Fibroblast of skin of left quadriceps (primary cell): ENCODE results near the gene NR2F1.
"Not testable (repeated sequence)": the region's sequence is repeated elsewhere in the genome, so short reads cannot be mapped to it uniquely, and the experiment has no call there.

ENCODE experiments used
- DNase-seq, 2 experiments: peaks; one replicate each; pipeline ENCODE4 v3.0.0-alpha.2; 2013; ENCODE audit warnings: low read depth in 2 of 2

NR2F1 gene

DNA sequence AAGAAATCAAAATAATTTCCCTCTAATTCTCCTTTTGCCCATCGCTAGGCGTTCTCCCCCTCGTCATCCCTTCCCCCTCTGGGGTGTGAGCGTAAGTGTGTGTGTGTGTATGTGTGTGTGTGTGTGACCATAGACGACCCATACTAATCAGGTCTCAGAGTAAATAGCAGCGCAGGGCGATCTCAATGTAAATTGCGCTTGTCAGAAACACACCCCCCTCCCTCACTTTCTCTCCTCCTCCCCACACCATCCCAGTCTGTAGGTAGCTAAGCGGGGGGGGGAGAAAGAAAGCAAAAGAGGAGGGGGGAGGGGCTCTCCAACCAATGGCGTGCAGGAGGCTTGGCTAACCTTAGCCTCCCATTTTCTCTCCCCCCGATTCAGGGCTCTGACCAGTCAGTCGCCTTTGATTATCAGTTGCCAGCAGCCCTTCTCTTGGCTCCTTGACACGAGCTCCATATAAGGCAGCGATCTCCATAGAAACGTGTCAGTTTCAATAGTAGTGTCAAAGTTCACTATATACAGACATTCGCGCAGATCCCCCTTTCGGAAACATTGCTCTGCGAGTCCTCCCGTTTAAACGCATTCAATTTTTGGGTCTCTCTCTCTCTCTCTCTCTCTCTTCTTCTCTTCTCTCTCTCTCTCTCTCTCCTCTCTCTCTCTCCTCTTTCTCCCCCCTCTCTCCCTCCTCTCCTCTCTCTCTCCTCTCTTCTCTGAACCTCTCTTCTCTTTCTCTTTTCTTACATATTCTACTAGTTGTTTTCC lies at the start of gene NR2F1:
NR2F1 (plus strand) TSS at position 546 of the 762 bp plus-strand sequence. CDS start 1,802 bp downstream, outside the sequence.
- peak; percentile 49 to 52 for DNase-seq

DNA sequence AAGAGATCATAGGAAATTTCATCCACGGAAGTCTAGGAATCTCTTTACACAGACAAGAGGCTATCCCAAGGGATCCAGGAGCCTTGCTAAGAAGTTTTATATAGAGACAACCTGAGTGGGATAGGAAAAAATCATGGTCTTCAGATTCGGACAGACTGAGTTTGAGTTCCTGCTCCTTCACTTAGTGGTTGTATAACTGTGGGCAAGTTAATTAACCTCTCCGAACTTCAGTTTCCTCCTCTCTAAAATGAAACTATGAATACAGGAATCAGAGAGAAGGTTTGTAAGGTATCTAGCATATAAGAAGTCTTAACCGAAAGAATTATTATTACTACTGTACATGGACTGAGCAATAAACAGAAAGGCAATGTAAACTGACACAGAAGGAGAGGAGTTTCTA lies 37.1 kb upstream of the NR2F1 start:
- DNase-seq, result no peak

DNA sequence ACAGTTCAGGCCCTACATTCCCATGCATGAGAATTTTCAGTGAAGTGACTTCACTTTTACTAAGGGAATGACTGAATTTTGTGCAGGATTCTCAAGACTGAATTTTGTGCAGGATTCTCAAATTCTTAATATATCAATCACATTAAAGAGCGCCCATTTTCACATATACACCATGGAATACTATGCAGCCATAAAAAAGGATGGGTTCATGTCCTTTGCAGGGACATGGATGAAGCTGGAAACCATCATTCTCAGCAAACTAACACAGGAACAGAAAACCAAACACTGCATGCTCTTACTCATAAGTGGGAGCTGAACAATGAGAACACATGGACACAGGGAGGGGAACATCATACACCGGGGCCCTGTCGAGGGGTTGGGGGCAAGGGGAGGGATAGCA lies 33.4 kb upstream of the NR2F1 start:
- DNase-seq, result not testable (repeated sequence)

DNA sequence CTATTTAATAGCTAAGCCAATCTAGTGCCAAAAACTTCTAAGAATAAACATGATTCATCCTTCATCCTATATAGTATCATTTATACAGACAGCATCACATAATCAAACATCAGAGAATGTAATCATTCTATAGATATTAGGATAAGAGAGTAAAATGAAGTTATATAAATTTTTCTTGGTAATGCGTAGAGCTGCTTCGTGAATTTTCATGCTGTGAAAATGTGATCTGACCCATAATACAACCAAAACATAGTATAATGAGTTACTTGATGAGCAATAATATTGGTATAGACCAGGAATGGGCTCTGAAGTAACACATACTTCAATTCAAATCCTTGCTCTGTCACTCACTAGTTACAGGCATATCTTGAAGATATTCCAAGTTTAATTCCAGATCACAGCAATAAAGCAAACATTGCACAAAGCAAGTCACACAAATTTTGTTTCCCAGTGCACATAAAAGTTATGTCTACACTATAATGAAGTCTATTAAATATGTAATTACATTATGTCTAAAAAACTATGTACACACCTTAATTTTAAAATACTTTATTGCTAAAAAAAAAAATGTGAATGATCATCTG lies 25.9 kb upstream of the NR2F1 start:
- no peak for DNase-seq

DNA sequence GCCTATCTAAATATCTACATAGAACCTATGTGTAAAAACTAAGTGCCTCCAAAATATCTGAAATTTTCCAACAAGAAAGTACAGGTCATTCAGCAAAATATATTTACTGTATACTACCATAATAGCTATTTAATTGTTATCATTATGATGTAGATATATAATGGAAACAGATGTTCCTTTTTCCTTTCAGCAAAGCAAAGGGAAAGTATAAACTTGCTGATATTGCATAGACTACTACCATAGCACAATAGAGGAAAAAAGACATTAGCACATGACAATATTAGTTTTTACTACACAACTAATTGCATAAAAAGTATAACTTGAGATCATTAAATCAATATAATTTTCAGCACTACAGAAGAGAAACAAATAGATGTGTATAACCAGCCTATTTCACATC lies 16.9 kb upstream of the NR2F1 start:
- DNase-seq, result no peak

DNA sequence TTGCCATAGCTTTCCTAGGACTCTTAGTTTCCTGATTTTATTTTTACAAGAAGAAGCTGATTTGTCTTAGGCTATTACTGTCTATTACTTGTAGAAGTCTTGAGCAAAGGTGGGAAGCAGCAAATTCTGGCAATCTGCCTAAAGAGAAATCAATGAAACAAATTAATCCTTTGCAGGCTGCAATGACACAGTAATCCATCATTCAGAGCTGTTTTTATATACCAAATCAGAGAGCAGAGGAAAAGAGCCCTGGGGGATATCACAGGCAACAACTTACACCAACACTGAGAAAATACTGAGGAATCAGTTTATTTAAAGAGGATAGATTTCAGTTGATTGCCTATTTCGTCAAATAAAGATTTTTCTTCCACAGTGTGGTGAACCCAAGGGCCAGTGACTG lies 15.6 kb upstream of the NR2F1 start:
- DNase-seq, result no peak

DNA sequence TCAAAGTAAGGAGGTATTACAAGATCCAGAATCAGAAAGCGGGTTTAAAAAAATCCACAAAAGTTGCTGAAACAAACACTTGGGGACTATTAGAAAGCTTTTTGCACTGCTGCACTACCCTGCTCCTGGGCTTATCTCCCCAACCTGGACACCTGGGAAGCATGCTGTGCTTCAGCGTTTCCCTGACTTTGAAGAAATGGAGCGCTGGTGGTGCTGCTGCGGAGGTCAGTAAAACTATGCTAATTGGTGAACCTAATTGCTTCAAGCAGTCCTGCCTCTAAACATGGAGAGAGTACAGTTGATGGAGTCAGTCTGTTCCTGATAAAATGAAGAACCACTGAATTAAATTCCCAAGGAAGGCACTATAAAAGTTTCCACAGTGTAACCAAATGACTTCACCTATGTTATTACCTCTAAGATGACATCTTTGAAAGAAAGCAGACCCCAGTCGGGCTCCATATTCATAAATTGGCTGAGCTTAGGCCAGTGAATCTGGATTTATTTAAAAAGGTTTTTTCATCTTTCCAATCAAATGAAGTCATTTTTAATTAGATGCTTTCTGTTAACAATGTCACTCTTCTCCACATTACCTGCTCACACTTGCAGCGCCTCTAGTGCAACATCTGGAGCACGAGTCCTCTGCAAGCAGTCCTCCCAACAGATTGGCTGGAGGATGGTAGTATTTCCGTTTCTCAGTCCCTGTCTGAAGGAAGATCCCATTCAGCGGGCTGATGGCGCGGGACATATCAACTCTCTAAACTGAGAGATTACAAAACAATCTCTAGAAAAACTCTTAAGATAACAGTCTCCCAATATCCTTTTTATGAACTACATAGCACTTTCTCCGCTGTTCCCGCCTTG lies 13.5 kb upstream of the NR2F1 start:
- DNase-seq, result no peak

DNA sequence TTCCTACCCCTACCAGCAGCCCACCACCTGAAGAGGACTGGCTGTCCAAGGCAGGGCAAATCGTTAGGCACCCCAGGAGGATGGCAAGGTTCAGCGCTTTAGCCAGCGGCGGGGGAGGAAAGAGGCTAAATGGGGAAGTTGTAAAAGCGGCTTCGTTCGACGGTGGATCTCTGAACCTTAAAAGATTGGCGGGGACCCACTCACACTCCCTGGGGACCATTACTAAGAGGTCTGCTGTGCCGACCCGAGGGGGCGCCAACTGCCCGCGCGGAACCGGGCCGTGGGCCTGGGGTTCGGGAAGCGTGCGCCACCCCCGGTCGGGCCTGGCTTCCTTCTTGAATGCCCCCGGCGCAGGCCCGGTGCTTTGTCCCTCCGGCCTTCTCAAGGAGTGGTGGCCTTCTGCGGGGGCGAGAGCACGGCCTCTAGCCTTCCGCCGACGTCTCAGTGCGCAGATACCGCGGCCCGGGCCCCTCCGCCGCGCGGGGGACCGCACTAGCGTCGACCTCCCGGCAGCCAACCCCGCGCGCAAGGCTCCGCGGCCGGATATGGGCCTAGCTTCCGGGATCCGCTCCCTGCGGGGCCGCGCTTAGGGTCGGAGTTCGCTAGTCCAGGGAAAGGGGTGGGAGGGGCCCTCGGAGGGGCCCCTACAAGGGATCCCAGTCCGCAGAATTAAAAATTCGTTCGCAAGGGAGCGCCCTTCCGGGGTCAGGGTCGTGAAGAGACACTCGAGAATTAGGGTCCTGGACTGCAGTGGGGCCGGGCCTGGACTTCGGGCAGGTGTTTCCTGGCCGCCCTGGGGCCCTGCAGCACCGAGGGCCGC lies 12.5 kb upstream of the NR2F1 start:
- no peak for DNase-seq

DNA sequence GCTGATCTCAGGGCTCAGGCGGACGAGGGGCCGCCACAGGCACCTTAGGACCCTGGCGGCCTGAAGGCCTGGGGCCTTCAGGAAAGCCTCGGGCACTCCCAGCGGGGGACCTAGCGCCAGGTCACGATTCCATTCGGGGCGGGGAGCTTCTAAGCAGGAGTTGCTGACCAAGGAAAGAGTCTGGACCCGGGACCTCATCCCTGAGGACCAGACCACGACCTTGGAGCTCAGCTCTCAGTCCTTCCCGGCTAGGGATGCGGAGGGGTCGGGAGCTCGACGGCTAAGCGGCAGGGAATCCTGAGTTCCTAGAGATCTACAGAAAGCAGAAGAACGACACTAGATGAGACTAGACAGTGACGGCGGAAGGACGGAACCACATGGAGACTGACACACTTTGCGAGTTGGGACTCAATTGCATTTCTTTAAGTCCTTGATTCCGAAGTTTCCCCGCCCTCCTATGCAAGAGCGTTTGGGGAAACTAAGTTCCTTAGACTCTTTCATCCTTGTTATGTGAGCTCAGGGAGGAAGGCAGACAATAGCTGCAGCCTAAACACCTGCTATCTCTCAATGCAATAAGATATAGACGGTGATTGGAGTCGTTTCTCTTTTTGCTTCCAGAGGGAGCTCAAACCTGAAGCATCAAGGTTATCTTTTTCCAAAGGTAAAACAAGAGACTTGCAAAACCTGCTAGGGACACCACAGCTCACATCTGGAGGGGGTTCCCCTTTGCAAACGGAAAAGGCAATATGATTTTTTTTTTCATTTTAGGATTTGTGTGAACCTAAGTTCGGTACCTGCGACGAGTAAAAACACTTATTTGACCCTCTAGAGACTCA lies 11.7 kb upstream of the NR2F1 start:
- no peak for DNase-seq

DNA sequence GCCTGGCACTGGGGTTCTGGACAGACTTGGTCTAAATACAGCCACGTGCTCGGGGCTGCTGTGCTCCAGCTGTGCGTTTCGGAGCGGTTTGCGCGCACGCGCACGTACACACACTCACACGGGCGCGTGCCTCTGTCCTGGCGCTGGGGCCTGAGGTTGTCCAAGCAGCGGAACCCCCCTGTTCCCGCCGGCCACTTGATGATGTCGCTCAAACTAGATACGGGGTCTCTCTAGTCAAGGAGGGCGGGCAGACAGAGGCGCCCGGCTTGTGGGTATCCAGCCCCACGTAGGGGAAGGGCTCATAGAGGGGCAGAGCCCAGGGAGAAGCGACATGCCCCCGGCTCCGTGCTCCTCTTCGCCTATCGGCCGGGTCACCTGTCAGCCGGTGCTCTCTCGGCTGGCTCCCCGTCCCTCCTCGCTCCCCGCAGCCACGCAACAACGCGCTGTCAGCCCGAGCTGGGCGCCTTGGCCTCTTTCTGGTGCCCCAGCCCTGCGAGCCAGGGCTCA lies 10.9 kb upstream of the NR2F1 start:
- DNase-seq, result no peak

DNA sequence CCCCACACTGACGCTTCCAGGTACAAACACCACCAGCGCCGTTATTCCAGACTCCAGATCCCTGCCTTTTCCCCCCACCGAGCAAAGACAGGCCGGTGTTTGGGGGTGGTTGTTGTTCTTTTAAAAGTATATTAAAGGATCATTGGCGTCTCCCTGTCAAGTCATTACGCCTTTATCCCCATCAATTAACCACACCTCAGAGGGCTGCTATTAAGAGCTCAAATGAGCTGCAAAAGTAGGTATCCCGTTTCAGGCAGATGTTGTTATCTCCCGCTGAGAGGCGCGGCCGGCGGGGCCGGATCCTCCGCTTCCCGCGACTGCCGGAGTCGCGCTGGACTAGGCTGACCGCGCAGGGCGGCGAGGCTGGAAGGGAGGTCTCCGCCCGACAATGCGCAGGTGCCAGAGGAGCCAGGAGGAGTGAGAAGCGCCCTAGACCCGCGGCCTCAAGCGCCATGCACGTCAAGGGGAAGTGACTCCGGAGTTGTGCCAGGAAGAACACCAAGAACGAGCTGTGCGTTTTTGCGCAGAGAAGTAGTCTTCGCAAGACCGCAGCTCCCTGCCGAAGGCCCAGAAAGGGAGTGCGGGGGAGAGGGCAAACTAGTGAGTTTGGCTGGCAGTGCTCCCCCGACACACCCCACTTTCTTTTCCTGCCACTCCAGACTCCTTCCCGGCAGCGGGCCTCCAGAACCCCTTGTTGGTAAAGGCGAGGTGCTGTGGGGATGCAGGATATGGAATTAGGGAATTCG lies 10.2 kb upstream of the NR2F1 start:
- no peak for DNase-seq

DNA sequence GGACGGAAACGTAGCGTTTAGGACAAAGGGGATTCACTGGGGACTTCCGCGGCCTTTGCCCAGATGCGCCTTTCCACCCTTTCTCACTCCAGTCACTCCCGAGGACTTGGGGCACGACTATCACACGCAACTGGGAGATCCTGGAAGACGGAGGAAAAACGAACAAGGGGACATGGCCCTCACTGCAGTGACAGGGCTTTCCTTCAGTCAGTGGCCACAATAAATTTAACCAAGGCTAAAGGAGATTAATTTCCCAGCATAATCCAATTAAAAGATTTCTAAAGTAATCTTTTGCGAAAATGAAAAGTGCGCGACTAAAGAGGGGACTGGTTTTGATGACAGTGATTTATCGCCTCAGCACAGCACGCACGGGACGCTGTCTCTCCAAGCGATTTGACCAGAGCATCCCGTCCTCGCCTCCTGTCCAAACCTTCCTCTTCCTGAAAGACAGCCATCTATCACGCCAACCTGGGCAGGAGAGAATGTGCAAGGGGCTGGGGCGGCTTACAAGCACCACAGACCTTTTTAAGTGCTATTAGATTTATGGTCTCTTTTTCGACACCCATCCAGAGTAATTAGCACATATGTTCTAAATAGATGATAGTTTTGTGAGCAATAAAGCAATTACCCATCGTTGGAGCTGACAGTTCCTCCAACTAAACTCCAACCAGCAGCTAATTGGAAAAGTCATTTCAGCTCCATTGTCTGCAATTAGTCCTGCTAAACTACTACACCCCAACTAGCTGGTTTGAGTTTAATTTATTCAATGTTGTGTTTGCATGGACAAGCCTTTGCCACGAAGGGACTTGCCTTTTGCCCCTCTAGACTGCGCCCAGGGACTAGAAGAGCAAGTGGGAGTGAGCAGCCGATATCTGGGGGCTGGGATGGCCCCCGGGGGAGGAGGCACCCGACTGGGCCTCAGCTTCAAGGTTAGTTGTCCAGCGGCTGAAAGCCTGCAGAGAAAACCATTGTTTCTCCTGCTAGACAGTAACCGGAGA lies 9.4 kb upstream of the NR2F1 start:
- no peak for DNase-seq

DNA sequence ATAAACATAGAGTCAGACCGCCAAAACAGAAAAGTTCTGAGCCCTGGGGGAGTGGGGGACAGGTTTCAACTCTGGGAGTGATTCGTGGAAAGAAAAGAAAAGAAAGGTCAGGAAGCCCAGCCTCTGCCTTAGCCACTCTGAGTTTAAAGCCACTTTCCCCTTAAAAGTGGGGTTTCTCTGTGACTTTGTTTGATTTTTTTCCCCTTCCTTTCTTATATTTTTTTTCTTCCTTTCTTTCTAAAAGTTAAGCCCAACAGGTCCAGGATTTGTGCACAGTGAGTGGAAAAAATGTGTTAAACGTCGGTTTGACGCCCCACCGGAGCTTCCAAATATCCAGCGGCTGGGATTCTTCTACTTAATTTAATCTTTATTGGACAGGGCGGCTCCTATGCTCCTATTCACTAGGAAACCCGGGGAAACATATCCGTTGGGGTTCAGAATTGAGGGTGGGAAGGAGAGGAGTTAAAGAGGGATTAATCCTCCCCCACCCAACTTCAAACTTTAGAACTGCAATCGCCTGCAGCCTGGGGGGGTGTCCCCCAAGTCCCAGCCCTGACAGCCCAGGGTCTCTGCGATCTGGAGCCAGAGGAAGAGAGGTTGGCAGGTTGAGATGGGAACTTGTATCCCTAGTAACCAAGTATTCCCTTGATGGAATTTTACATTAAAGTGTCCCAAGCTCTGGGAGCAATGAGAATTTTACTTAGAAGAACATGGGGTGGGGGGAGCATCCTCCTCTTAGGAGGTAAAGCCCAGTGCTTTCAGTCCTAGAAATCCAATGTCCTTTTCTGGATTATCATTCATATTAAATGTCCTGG lies 8.3 kb upstream of the NR2F1 start:
- no peak for DNase-seq

DNA sequence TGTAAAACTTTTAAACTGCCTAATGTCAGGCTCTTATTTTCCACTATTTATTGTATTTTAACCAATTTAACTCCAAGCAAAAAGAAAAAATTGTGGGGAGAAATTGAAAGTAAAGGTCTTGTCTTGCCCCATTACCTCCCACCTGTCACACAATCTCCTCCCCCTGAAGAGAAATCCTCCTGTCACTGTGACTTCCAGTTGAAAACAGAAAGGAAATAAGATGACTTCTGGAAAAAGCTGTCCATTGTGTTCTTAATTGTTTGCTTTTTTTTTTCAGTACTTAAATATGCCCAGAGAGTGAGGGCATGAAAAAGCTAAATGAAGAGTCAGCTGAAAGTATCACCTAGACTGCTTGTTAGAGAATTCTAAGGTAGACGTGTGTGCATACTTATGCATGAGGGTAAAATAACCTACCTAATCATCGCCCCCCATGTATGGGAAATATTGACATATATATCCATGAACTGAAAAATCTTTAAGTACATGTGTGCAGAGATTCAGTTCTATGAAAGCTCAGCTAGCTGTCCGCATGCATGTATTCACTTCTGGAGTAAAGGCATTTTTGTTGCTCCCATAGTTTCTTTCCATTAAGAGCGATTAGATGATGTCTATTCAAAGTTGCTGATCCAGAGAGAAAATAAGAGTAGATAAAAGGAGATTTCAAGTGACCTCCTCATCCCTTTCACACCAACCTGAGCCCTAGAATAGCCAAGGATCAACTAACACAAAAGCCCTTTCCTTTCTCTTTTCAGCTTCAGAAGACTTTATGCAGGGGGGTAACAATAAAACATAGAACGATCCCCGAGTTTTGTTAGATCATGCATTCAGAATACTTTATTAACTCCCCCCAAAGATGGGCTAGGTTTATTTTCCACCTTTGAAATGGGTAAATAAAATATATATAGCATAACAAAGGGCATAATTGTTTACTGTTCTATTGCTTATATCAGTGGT lies 7.3 kb upstream of the NR2F1 start:
- DNase-seq, result no peak

DNA sequence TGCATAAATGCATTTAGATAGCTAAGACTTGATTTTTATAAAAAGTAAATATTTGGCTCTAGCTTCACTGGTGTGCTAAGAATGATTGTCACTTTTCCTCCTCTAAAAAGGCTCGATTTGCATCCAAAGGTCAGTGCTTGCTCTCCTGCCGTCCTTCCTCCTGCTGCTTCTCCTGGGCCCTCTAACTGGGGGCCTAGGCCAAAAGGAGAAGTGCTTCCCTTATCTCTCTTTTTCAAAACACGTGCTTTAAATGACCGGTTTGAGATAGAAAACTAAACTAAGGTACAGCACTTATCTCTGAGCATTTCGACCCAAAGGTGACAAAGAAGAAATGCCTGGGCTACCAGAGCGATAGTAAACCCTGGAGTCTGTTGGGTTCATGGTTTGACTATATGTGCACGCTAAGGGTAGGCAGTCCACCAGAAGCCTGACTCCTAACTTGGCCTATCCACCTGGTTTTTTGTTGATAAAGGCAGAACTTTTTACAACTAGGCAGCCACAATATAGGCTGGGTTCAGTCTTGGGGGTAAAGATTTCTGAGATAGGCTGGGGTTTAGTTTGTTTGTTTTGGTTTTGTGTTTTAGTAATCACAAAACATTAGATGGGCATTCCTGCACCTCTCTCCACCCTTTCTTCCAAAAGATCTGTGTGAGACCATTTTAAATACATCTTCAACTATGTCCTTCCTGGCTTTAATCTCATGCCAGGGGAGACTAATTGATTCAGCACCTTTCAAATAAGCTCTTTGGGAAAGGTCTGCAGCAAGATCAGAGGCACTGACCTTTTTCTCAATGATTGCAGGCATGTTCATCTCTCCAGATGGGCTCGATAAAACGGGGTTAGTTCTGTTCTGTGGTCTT lies 5.8 kb upstream of the NR2F1 start:
- DNase-seq, result no peak
